COLO668 (cell line): Measurements from ENCODE around the gene SCN1A.
"Not testable (repeated sequence)": the region's sequence is repeated elsewhere in the genome, so short reads cannot be mapped to it uniquely, and the experiment has no call there.

ENCODE experiments used
- DNase-seq: peaks from one replicate; lab custom pipeline; 2025; ENCODE audit not compliant: unreplicated experiment; lab: John Stamatoyannopoulos, UW

SCN1A gene

GRCh38 chr2:166135849-166136258 lies 8.0 kb upstream of the SCN1A start:
- DNase-seq = no peak

- DNase-seq = no peak
Observed at GRCh38 chr2:166135152-166135848, 7.5 kb upstream of the SCN1A start.

- DNase-seq = no peak
Observed at GRCh38 chr2:166134252-166135151, 6.7 kb upstream of the SCN1A start.

- no peak for DNase-seq
Observed at GRCh38 chr2:166133653-166134052, 5.8 kb upstream of the SCN1A start.

- DNase-seq = no peak
Observed at GRCh38 chr2:166128156-166128505, 311 bp upstream of the SCN1A start.

- no peak for DNase-seq
Observed at GRCh38 chr2:166126007-166126639, 1.7 kb downstream of the SCN1A start.

- no peak for DNase-seq
Observed at GRCh38 chr2:166125557-166125956, 2.3 kb downstream of the SCN1A start.

- DNase-seq = no peak
Observed at GRCh38 chr2:166118180-166118579, 9.6 kb downstream of the SCN1A start.

GRCh38 chr2:166117491-166117890 lies 10.3 kb downstream of the SCN1A start:
- no peak for DNase-seq

GRCh38 chr2:166115589-166115988 lies 12.2 kb downstream of the SCN1A start:
- DNase-seq = no peak

GRCh38 chr2:166112193-166112605 lies 15.6 kb downstream of the SCN1A start:
- no peak for DNase-seq

GRCh38 chr2:166106431-166107015 lies 21.3 kb downstream of the SCN1A start:
- no peak for DNase-seq

- DNase-seq = no peak
Observed at GRCh38 chr2:166104773-166105172, 23.0 kb downstream of the SCN1A start.

GRCh38 chr2:166104084-166104483 lies 23.7 kb downstream of the SCN1A start:
- no peak for DNase-seq

GRCh38 chr2:166103277-166103676 lies 24.5 kb downstream of the SCN1A start:
- DNase-seq = not testable (repeated sequence)

GRCh38 chr2:166094325-166094724 lies 33.5 kb downstream of the SCN1A start:
- no peak for DNase-seq

GRCh38 chr2:166092889-166093288 lies 34.9 kb downstream of the SCN1A start:
- no peak for DNase-seq

GRCh38 chr2:166091439-166091838 lies 36.4 kb downstream of the SCN1A start:
- no peak for DNase-seq

GRCh38 chr2:166090908-166091307 lies 36.9 kb downstream of the SCN1A start:
- DNase-seq = no peak

GRCh38 chr2:166090346-166090745 lies 37.5 kb downstream of the SCN1A start:
- DNase-seq = no peak

GRCh38 chr2:166088634-166089033 lies 39.2 kb downstream of the SCN1A start:
- no peak for DNase-seq
